CD4-positive, CD25-positive, alpha-beta regulatory T cell (primary cell): ENCODE results near the gene ASTN2. TPM values are rescaled to one million over a fixed set of nuclear protein-coding genes. Genes with fewer than 3 reads are reported as not detected.

ENCODE experiments used
- ATAC-seq, 2 donors: fragments of 150-1000 bp; cut with Tn5 transposase; one replicate each; pipeline ENCODE4 v1.10.0; 2021; ENCODE audit warnings: low read depth in 2 of 2, moderate number of reproducible peaks in 2 of 2, moderate library complexity in 1 of 2
- DNase-seq, 3 donors: peaks; one replicate each; pipeline versions ENCODE4 v3.0.0 to v3.0.0-alpha.2; 2012 to 2022; ENCODE audit warnings: mixed read lengths in 1 of 3
- H3K27ac ChIP-seq: one replicate; pipeline ENCODE4 v1.7.0; 2013; ENCODE audit warnings: mild to moderate bottlenecking, low read length; ENCODE audit not compliant: insufficient read depth, poor library complexity, severe bottlenecking
- H3K27me3 ChIP-seq: one replicate; pipeline ENCODE4 v1.7.0; 2013; ENCODE audit warnings: low read length; ENCODE audit not compliant: control insufficient read depth, insufficient read depth
- H3K36me3 ChIP-seq: one replicate; pipeline ENCODE4 v1.7.0; 2013; ENCODE audit warnings: mild to moderate bottlenecking, low read length, moderate library complexity; ENCODE audit not compliant: control insufficient read depth, insufficient read depth
- H3K4me1 ChIP-seq: 2 replicates; pipeline ENCODE4 v1.7.0; 2013; ENCODE audit warnings: mild to moderate bottlenecking, low read length; ENCODE audit not compliant: insufficient read depth, control insufficient read depth, poor library complexity, severe bottlenecking
- H3K4me3 ChIP-seq: one replicate; pipeline ENCODE4 v1.7.0; 2013; ENCODE audit warnings: low read depth, mild to moderate bottlenecking, low read length, moderate library complexity
- H3K9me3 ChIP-seq, 2 experiments: 1 replicate in 1 of 2; 2 replicates in 1 of 2; pipeline ENCODE4 v1.7.0; 2013; ENCODE audit warnings: low read length in 2 of 2, mild to moderate bottlenecking in 1 of 2, moderate library complexity in 1 of 2; ENCODE audit not compliant: control insufficient read depth in 2 of 2
- H3K27ac Mint-ChIP-seq, 3 donors: one replicate each; pipeline ENCODE4 v1.8.0; 2020 to 2022; ENCODE audit warnings: mild to moderate bottlenecking in 3 of 3, mixed read lengths in 3 of 3, moderate library complexity in 2 of 3
- H3K27me3 Mint-ChIP-seq: one replicate; pipeline ENCODE4 v1.8.0; 2022; ENCODE audit warnings: mild to moderate bottlenecking, mixed read lengths
- H3K36me3 Mint-ChIP-seq: one replicate; pipeline ENCODE4 v1.8.0; 2020; ENCODE audit warnings: mixed read lengths
- H3K4me1 Mint-ChIP-seq, 4 donors: one replicate each; pipeline ENCODE4 v1.8.0; 2020 to 2022; ENCODE audit warnings: mixed read lengths in 4 of 4, mild to moderate bottlenecking in 1 of 4
- H3K4me3 Mint-ChIP-seq, 4 donors: one replicate each; pipeline ENCODE4 v1.8.0; 2020 to 2022; ENCODE audit warnings: mild to moderate bottlenecking in 4 of 4, mixed read lengths in 4 of 4, moderate library complexity in 3 of 4
- H3K9me3 Mint-ChIP-seq, 7 donors: one replicate each; pipeline ENCODE4 v1.8.0; 2020 to 2022; ENCODE audit warnings: mixed read lengths in 7 of 7, mild to moderate bottlenecking in 3 of 7, moderate library complexity in 2 of 7
- polyA plus RNA-seq, 4 donors: library from polyadenylated mRNA; unstranded; fragments of 300-500 nt; fragmentation: Illumina TruSeq; gene quantifications; one replicate each; pipeline ENCODE4 v1.2.3, GENCODE V29; 2021
- total RNA-seq: library from RNA; stranded (reverse); gene quantifications from one replicate; pipeline ENCODE4 v1.2.3, GENCODE V29; 2022

Gene ASTN2
- total and polyA plus RNA-seq, 5 donors from 2014 or later, result 5.0 to 9.9 (median 7.4) TPM

GRCh38 chr9:116632990-116633838 is 781.6 kb downstream of the ASTN2 start:
- Mint-ChIP-seq H3K4me1 (peaks cover 0 to 2% (median 0%) of the 10 kb centered on the region in 4 donors), H3K36me3 (peaks cover 22% of the 10 kb centered on the region), H3K27ac (no peak overlapping the region), H3K27me3 (no peaks in the 10 kb centered on the region), H3K4me3 (no peak overlapping the region), H3K9me3 (peaks cover 0 to 4% (median 0%) of the 10 kb centered on the region in 7 donors)
- ATAC-seq, result no peak
- Histone ChIP-seq H3K36me3 (no peaks in the 10 kb centered on the region), H3K4me3 (no peak overlapping the region), H3K27me3 (no peaks in the 10 kb centered on the region), H3K27ac (no peak overlapping the region), H3K9me3 (no peaks in the 10 kb centered on the region), H3K4me1 (no peaks in the 10 kb centered on the region)
- DNase-seq, result no peak

- Mint-ChIP-seq H3K27ac (no peak overlapping the region), H3K9me3 (peaks cover 0 to under 1% (median 0%) of the 10 kb centered on the region in 7 donors), H3K27me3 (no peaks in the 10 kb centered on the region), H3K4me3 (no peak overlapping the region), H3K4me1 (peaks cover 0 to 2% (median 0%) of the 10 kb centered on the region in 4 donors), H3K36me3 (peaks cover 24% of the 10 kb centered on the region)
- Histone ChIP-seq H3K4me3 (no peak overlapping the region), H3K36me3 (no peaks in the 10 kb centered on the region), H3K27me3 (no peaks in the 10 kb centered on the region), H3K27ac (no peak overlapping the region), H3K4me1 (no peaks in the 10 kb centered on the region), H3K9me3 (no peaks in the 10 kb centered on the region)
- ATAC-seq, result no peak
- DNase-seq, result no peak
These were observed 785.2 kb downstream of the ASTN2 start for GRCh38 chr9:116629634-116630033.

- no peaks in the 10 kb centered on the region for H3K36me3 ChIP-seq
- Mint-ChIP-seq H3K9me3 (no peaks in the 10 kb centered on the region), H3K36me3 (peaks cover 24% of the 10 kb centered on the region), H3K4me3 (no peak overlapping the region), H3K4me1 (no peaks in the 10 kb centered on the region), H3K27ac (no peak overlapping the region), H3K27me3 (no peaks in the 10 kb centered on the region)
- no peak overlapping the region for H3K27ac ChIP-seq
- H3K27me3 ChIP-seq, result no peaks in the 10 kb centered on the region
- DNase-seq (no peak), ATAC-seq (no peak)
- H3K9me3 ChIP-seq, result no peaks in the 10 kb centered on the region
- no peak overlapping the region for H3K4me3 ChIP-seq
- no peaks in the 10 kb centered on the region for H3K4me1 ChIP-seq
These were observed 786.1 kb downstream of the ASTN2 start for GRCh38 chr9:116628716-116629115.

GRCh38 chr9:116627433-116627832 is 787.4 kb downstream of the ASTN2 start:
- Mint-ChIP-seq H3K36me3 (peaks cover 24% of the 10 kb centered on the region), H3K27ac (no peak overlapping the region), H3K4me3 (no peak overlapping the region), H3K4me1 (no peaks in the 10 kb centered on the region), H3K9me3 (no peaks in the 10 kb centered on the region), H3K27me3 (no peaks in the 10 kb centered on the region)
- Histone ChIP-seq H3K36me3 (no peaks in the 10 kb centered on the region), H3K27me3 (no peaks in the 10 kb centered on the region), H3K9me3 (no peaks in the 10 kb centered on the region), H3K27ac (no peak overlapping the region), H3K4me3 (no peak overlapping the region), H3K4me1 (no peaks in the 10 kb centered on the region)
- ATAC-seq, result no peak
- DNase-seq, result no peak

GRCh38 chr9:116626762-116627161 is 788.1 kb downstream of the ASTN2 start:
- Mint-ChIP-seq H3K4me3 (no peak overlapping the region), H3K36me3 (peaks cover 24% of the 10 kb centered on the region), H3K27me3 (no peaks in the 10 kb centered on the region), H3K4me1 (no peaks in the 10 kb centered on the region), H3K9me3 (no peaks in the 10 kb centered on the region), H3K27ac (no peak overlapping the region)
- H3K27me3 ChIP-seq, result no peaks in the 10 kb centered on the region
- H3K4me3 ChIP-seq, result no peak overlapping the region
- DNase-seq, result no peak
- ATAC-seq, result no peak
- H3K27ac ChIP-seq, result no peak overlapping the region
- H3K36me3 ChIP-seq, result no peaks in the 10 kb centered on the region
- H3K4me1 ChIP-seq, result no peaks in the 10 kb centered on the region
- no peaks in the 10 kb centered on the region for H3K9me3 ChIP-seq

GRCh38 chr9:116623715-116624114 is 791.1 kb downstream of the ASTN2 start:
- DNase-seq, result no peak
- H3K9me3 ChIP-seq, result no peaks in the 10 kb centered on the region
- H3K27me3 ChIP-seq, result no peaks in the 10 kb centered on the region
- Mint-ChIP-seq H3K27me3 (no peaks in the 10 kb centered on the region), H3K9me3 (peaks cover 0 to 2% (median 0%) of the 10 kb centered on the region in 7 donors), H3K4me3 (no peak overlapping the region), H3K4me1 (no peaks in the 10 kb centered on the region), H3K36me3 (peaks cover 24% of the 10 kb centered on the region), H3K27ac (no peak overlapping the region)
- no peaks in the 10 kb centered on the region for H3K4me1 ChIP-seq
- no peaks in the 10 kb centered on the region for H3K36me3 ChIP-seq
- no peak overlapping the region for H3K27ac ChIP-seq
- no peak overlapping the region for H3K4me3 ChIP-seq
- no peak for ATAC-seq

GRCh38 chr9:116617389-116617788 is 797.5 kb downstream of the ASTN2 start:
- no peak for DNase-seq
- no peaks in the 10 kb centered on the region for H3K4me1 Mint-ChIP-seq
- no peak for ATAC-seq
- no peak overlapping the region for H3K4me3 ChIP-seq
- H3K36me3 Mint-ChIP-seq, result peaks cover 39% of the 10 kb centered on the region
- peaks cover 6% of the 10 kb centered on the region for H3K36me3 ChIP-seq
- no peak overlapping the region for H3K4me3 Mint-ChIP-seq
- no peaks in the 10 kb centered on the region for H3K27me3 Mint-ChIP-seq
- H3K9me3 ChIP-seq, result no peaks in the 10 kb centered on the region
- peaks cover 0 to 15% (median 4%) of the 10 kb centered on the region in 7 donors for H3K9me3 Mint-ChIP-seq
- H3K27ac ChIP-seq, result no peak overlapping the region
- no peak overlapping the region for H3K27ac Mint-ChIP-seq
- H3K27me3 ChIP-seq, result no peaks in the 10 kb centered on the region
- no peaks in the 10 kb centered on the region for H3K4me1 ChIP-seq
